Parathyroid adenoma (tissue), 2 donors: ENCODE results near the gene HHIPL1.

ENCODE experiments used
- H2AFZ ChIP-seq: fragments of 300-600 bp; sonication (generic); one replicate; pipeline ENCODE4 v1.7.0; 2017; ENCODE audit warnings: antibody characterized with exemption, mild to moderate bottlenecking
- H3K27ac ChIP-seq: fragments of 300-600 bp; sonication (generic); one replicate; pipeline ENCODE4 v1.7.0; 2017
- H3K27me3 ChIP-seq: fragments of 300-600 bp; sonication (generic); one replicate; pipeline ENCODE4 v1.7.0; 2017; ENCODE audit warnings: low read length; ENCODE audit not compliant: control insufficient read depth, insufficient read depth
- H3K36me3 ChIP-seq: fragments of 300-600 bp; sonication (generic); one replicate; pipeline ENCODE4 v1.7.0; 2017; ENCODE audit warnings: low read length; ENCODE audit not compliant: control insufficient read depth, insufficient read depth
- H3K4me1 ChIP-seq: fragments of 300-600 bp; sonication (generic); one replicate; pipeline ENCODE4 v1.7.0; 2017; ENCODE audit warnings: control low read depth
- H3K4me2 ChIP-seq: fragments of 300-600 bp; sonication (generic); one replicate; pipeline ENCODE4 v1.7.0; 2017; ENCODE audit warnings: low read length
- H3K4me3 ChIP-seq: fragments of 300-600 bp; sonication (generic); one replicate; pipeline ENCODE4 v1.7.0; 2017; ENCODE audit warnings: low read depth, low read length
- H3K79me2 ChIP-seq: fragments of 300-600 bp; sonication (generic); one replicate; pipeline ENCODE4 v1.7.0; 2017; ENCODE audit warnings: control low read depth
- H3K9ac ChIP-seq: fragments of 300-600 bp; sonication (generic); one replicate; pipeline ENCODE4 v1.7.0; 2017; ENCODE audit warnings: mild to moderate bottlenecking
- H3K9me3 ChIP-seq: fragments of 300-600 bp; sonication (generic); one replicate; pipeline ENCODE4 v1.7.0; 2017; ENCODE audit warnings: low read length; ENCODE audit not compliant: control insufficient read depth
- CTCF ChIP-seq: fragments of 300-600 bp; sonication (generic); IDR thresholded peaks from one replicate; pipeline ENCODE4 v1.7.0; 2017; ENCODE audit warnings: antibody characterized with exemption, mild to moderate bottlenecking
- donor health status: primary hyperparathyroidism.

HHIPL1 gene

GRCh38 chr14:99627510-99628381, 17.2 kb upstream of the HHIPL1 start:
- H3K27me3 ChIP-seq: no peaks in the 10 kb centered on the region
- H3K4me1 ChIP-seq: no peaks in the 10 kb centered on the region
- no peak overlapping the region for H3K4me2 ChIP-seq
- H2AFZ ChIP-seq: no peak overlapping the region
- no peak overlapping the region for H3K27ac ChIP-seq
- no peaks in the 10 kb centered on the region for H3K36me3 ChIP-seq
- no peak for TF ChIP-seq CTCF
- no peaks in the 10 kb centered on the region for H3K79me2 ChIP-seq
- H3K9ac ChIP-seq: no peak overlapping the region
- no peak overlapping the region for H3K4me3 ChIP-seq
- H3K9me3 ChIP-seq: no peaks in the 10 kb centered on the region

GRCh38 chr14:99628887-99629618, 15.9 kb upstream of the HHIPL1 start:
- no peak overlapping the region for H3K27ac ChIP-seq
- H3K27me3 ChIP-seq: no peaks in the 10 kb centered on the region
- H2AFZ ChIP-seq: peak overlapping the region; percentile 60
- no peaks in the 10 kb centered on the region for H3K4me1 ChIP-seq
- TF ChIP-seq CTCF: peak; percentile 97
- H3K79me2 ChIP-seq: no peaks in the 10 kb centered on the region
- H3K4me3 ChIP-seq: no peak overlapping the region
- no peaks in the 10 kb centered on the region for H3K36me3 ChIP-seq
- no peaks in the 10 kb centered on the region for H3K9me3 ChIP-seq
- H3K4me2 ChIP-seq: no peak overlapping the region
- H3K9ac ChIP-seq: no peak overlapping the region

- no peaks in the 10 kb centered on the region for H3K9me3 ChIP-seq
- H2AFZ ChIP-seq: no peak overlapping the region
- no peaks in the 10 kb centered on the region for H3K79me2 ChIP-seq
- H3K9ac ChIP-seq: no peak overlapping the region
- no peak overlapping the region for H3K4me3 ChIP-seq
- no peaks in the 10 kb centered on the region for H3K4me1 ChIP-seq
- no peak for TF ChIP-seq CTCF
- no peak overlapping the region for H3K4me2 ChIP-seq
- no peaks in the 10 kb centered on the region for H3K27me3 ChIP-seq
- no peak overlapping the region for H3K27ac ChIP-seq
- H3K36me3 ChIP-seq: no peaks in the 10 kb centered on the region
These were observed 14.7 kb upstream of the HHIPL1 start for GRCh38 chr14:99630202-99630601.

- Histone ChIP-seq H2AFZ (no peak overlapping the region), H3K4me1 (no peaks in the 10 kb centered on the region), H3K4me3 (no peak overlapping the region), H3K9ac (no peak overlapping the region), H3K4me2 (no peak overlapping the region), H3K9me3 (no peaks in the 10 kb centered on the region), H3K79me2 (no peaks in the 10 kb centered on the region), H3K27me3 (no peaks in the 10 kb centered on the region), H3K27ac (no peak overlapping the region), H3K36me3 (no peaks in the 10 kb centered on the region)
- no peak for TF ChIP-seq CTCF
These were observed 12.4 kb upstream of the HHIPL1 start for GRCh38 chr14:99632410-99633035.
